K562 (cell line): ENCODE results near the gene FARSB. TPM values are rescaled to one million over a fixed set of nuclear protein-coding genes. Genes with fewer than 3 reads are reported as not detected.

Source experiments
- ATAC-seq: fragments of 200-7000 bp; cut with Tn5 transposase; 3 replicates; pipeline ENCODE4 v1.9.1; 2020; ENCODE audit warnings: moderate library complexity
- BruUV-seq: library from RNA; stranded (reverse); fragments of 400-500 nt; replicated peaks from 2 replicates; lab custom pipeline; 2021; lab: Mats Ljungman, UMichigan
- CTCF ChIA-PET: fragments of 300-600 bp; formaldehyde crosslinking; extraction: SDS; loops from one replicate; lab custom pipeline; 2021; ENCODE audit warnings: low intra/inter-chr PET ratio; lab: Yijun Ruan, JAX
- POLR2A ChIA-PET: fragments of 300-600, 350-650 bp; sonication (Branson Sonifier 250); formaldehyde crosslinking; extraction: SDS; loops from one replicate; lab custom pipeline; 2021; ENCODE audit warnings: antibody characterized with exemption, inconsistent platforms; lab: Yijun Ruan, JAX
- DNase-seq, 4 experiments: peaks; one replicate each; pipeline versions ENCODE4 v3.0.0 to v3.0.0-alpha.2; 2011 to 2018; ENCODE audit warnings: low spot score in 3 of 4, mixed read lengths in 3 of 4; ENCODE audit errors: extremely low read depth in 1 of 4
- FAIRE-seq: peaks from 2 replicates; lab custom pipeline; 2011; peaks lifted over from hg19 to GRCh38; lab: Jason Lieb, UNC
- H2AFZ ChIP-seq: 2 replicates; pipeline ENCODE4 v1.6.0; 2011; ENCODE audit warnings: low read depth, low read length, control low read depth, inconsistent platforms
- H3K27ac ChIP-seq: fragments of 200-600 bp; 3 replicates; pipeline ENCODE4 v1.8.0; 2011; ENCODE audit warnings: low read depth, mild to moderate bottlenecking, control low read depth, inconsistent platforms, low read length, moderate library complexity, mixed read lengths; ENCODE audit errors: extremely low read depth
- H3K27me3 ChIP-seq, 2 experiments: fragments of 300-600 bp in 1 of 2; 2 replicates in 1 of 2; 3 replicates in 1 of 2; pipeline versions ENCODE4 v1.6.0 to v1.8.0; 2011; ENCODE audit warnings: inconsistent platforms in 2 of 2, low read length in 2 of 2, mild to moderate bottlenecking in 1 of 2, mixed read lengths in 1 of 2, moderate library complexity in 1 of 2; ENCODE audit not compliant: control insufficient read depth in 2 of 2, insufficient read depth in 2 of 2
- H3K36me3 ChIP-seq: fragments of 300-600 bp; 3 replicates; pipeline ENCODE4 v1.8.0; 2011; ENCODE audit warnings: mild to moderate bottlenecking, low read length, inconsistent platforms; ENCODE audit not compliant: control insufficient read depth, insufficient read depth
- H3K4me1 ChIP-seq, 2 experiments: fragments of 200-600 bp in 1 of 2; replicated peaks in 1 of 2; 2 replicates in 1 of 2; 3 replicates in 1 of 2; pipeline versions ENCODE4 v1.5.1 to v1.8.0; 2011; ENCODE audit warnings: inconsistent platforms in 2 of 2, low read length in 2 of 2, mild to moderate bottlenecking in 1 of 2, mixed read lengths in 1 of 2, moderate library complexity in 1 of 2; ENCODE audit not compliant: control insufficient read depth in 2 of 2, insufficient read depth in 2 of 2
- H3K4me2 ChIP-seq: 2 replicates; pipeline ENCODE4 v1.6.1; 2011; ENCODE audit warnings: low read length, control low read depth, inconsistent platforms, mixed read lengths; ENCODE audit not compliant: insufficient read depth
- H3K4me3 ChIP-seq: fragments of 200-600 bp; sonication (generic), shearing (Covaris generic); 2 replicates; pipeline ENCODE4 v1.5.1; 2016; ENCODE audit warnings: control low read depth, inconsistent platforms
- H3K79me2 ChIP-seq: fragments of 200-600 bp; 3 replicates; pipeline ENCODE4 v1.8.0; 2011; ENCODE audit warnings: low read length, inconsistent platforms; ENCODE audit not compliant: control insufficient read depth, insufficient read depth
- H3K9ac ChIP-seq, 2 experiments: 2 replicates each; pipeline versions ENCODE4 v1.6.0 to v1.6.1; 2011; ENCODE audit warnings: low read depth in 2 of 2, low read length in 2 of 2, control low read depth in 1 of 2, inconsistent platforms in 1 of 2, mild to moderate bottlenecking in 1 of 2, mixed read lengths in 1 of 2; ENCODE audit not compliant: insufficient read depth in 1 of 2
- H3K9me1 ChIP-seq: one replicate; pipeline ENCODE4 v1.6.0; 2011; ENCODE audit warnings: inconsistent platforms, mild to moderate bottlenecking, low read length, moderate library complexity; ENCODE audit not compliant: control insufficient read depth, insufficient read depth
- H3K9me3 ChIP-seq: replicated peaks from 2 replicates; pipeline ENCODE4 v1.5.1; 2011; ENCODE audit warnings: low read depth, low read length, inconsistent platforms; ENCODE audit not compliant: control insufficient read depth, insufficient read depth
- H4K20me1 ChIP-seq: replicated peaks from 2 replicates; pipeline ENCODE4 v1.6.1; 2011; ENCODE audit warnings: low read length, inconsistent platforms, mixed read lengths; ENCODE audit not compliant: control insufficient read depth, insufficient read depth
- BRF1 ChIP-seq: IDR thresholded peaks from 3 replicates; pipeline ENCODE4 v1.6.1; 2011; ENCODE audit warnings: borderline replicate concordance, mild to moderate bottlenecking; ENCODE audit not compliant: insufficient read length; ENCODE audit errors: extremely low read depth
- DACH1 ChIP-seq: fragments of 450-650 bp; IDR thresholded peaks from 2 replicates; pipeline ENCODE4 v1.6.1; 2018; ENCODE audit not compliant: partially characterized antibody
- NR4A1 ChIP-seq, 2 experiments: fragments of 250-450 bp in 1 of 2; fragments of 450-650 bp in 1 of 2; sonication (Bioruptor Pico) in 1 of 2; IDR thresholded peaks; 2 replicates each; pipeline versions ENCODE4 v1.4.0 to v1.6.1; 2016 to 2020; ENCODE audit warnings: mild to moderate bottlenecking in 2 of 2, missing compliant biosample characterization in 1 of 2, missing genetic modification characterization in 1 of 2, moderate library complexity in 1 of 2
- OTX1 ChIP-seq: fragments of 450-650 bp; formaldehyde crosslinking; IDR thresholded peaks from 2 replicates; pipeline ENCODE4 v1.4.0; 2022; ENCODE audit warnings: mild to moderate bottlenecking
- ZNF12 ChIP-seq: sonication (generic); formaldehyde crosslinking; IDR thresholded peaks from 2 replicates; pipeline ENCODE4 v1.4.0; 2020; ENCODE audit warnings: mild to moderate bottlenecking, missing genetic modification reagents
- WGBS: fragments of 100-300 bp; shearing (Covaris generic); methylation state at CpG from one replicate; pipeline ENCODE4 v1.1.6; 2016; ENCODE audit warnings: low coverage, mixed read lengths; ENCODE audit not compliant: insufficient coverage; ENCODE audit errors: missing lambda C conversion rate; 5-methylcytosine and 5-hydroxymethylcytosine counted together
- in situ Hi-C: fragments of 300-500 bp; cut with MboI; formaldehyde crosslinking; loops from 4 replicates; pipeline ENCODE4 v1.15.0; 2018; ENCODE audit warnings: inconsistent platforms, mixed read lengths
- intact Hi-C: fragments of 100-400 bp; cut with micrococcal nuclease; formaldehyde crosslinking; loops from 2 replicates; pipeline ENCODE4 v1.14.2; 2022
- polyA plus RNA-seq, 8 experiments: library from polyadenylated mRNA; depleted of rRNA in 4 of 8; stranded (reverse) in 5 of 8; unstranded in 3 of 8; fragments of >200 nt; fragmentation: Nextera tagmentation in 2 of 8; fragmentation: Illumina TruSeq in 1 of 8; extraction: Ambion mirVana in 2 of 8; extraction: Trizol in 1 of 8; gene quantifications; 2 replicates each; pipeline versions ENCODE4 v1.2.1 to v1.2.3, GENCODE V29; 2011 to 2014; ENCODE audit warnings: inconsistent platforms in 1 of 8, missing spikeins in 1 of 8
- total RNA-seq, 7 experiments: library from RNA; depleted of rRNA in 6 of 7; stranded (reverse); fragments of >200 nt in 6 of 7; fragmentation: Illumina TruSeq in 2 of 7; extraction: Trizol in 2 of 7; gene quantifications; 2 replicates each; pipeline versions ENCODE4 v1.2.1 to v1.2.3, GENCODE V29; 2011 to 2021; ENCODE audit warnings: low replicate concordance in 1 of 7
- TF ChIP-seq, protein P1 (sequence below): fragments of 450-650 bp; formaldehyde crosslinking; IDR thresholded peaks from 2 replicates; pipeline ENCODE4 v1.4.0; 2020; ENCODE audit warnings: mild to moderate bottlenecking, moderate library complexity
- TF ChIP-seq, protein P2 (sequence below): fragments of 200-400 bp; formaldehyde crosslinking; IDR thresholded peaks from 2 replicates; pipeline ENCODE4 v1.6.1; 2017; ENCODE audit warnings: mild to moderate bottlenecking, low read depth, low read length, moderate library complexity

Gene FARSB
- total and polyA plus RNA-seq, 9 of the 15 experiments (the other 6 are each of a cell fraction or from before 2014, with no cell fraction given) = 26.6 to 171 (median 55.7) TPM

DNA sequence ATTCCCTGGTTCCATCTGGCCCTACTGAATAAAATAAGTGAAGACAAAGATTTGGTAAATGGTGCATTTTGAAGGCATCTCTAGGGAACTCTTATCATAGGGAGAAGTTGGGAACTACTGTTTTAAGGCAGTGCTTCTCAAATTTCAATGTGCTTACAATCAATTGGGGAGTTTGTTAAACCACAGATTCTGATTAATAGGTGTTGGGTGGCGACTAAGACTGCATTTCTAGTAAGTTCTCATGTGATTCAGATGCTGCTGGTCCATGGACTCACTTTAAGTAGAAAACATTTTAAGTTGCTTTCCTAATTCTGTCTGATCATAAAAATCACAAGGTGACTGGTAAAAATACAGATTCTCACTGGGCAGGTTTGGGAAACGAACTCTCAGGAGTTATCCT is 14.6 kb downstream of the FARSB start (continued):
- TF ChIP-seq, protein P1, sequence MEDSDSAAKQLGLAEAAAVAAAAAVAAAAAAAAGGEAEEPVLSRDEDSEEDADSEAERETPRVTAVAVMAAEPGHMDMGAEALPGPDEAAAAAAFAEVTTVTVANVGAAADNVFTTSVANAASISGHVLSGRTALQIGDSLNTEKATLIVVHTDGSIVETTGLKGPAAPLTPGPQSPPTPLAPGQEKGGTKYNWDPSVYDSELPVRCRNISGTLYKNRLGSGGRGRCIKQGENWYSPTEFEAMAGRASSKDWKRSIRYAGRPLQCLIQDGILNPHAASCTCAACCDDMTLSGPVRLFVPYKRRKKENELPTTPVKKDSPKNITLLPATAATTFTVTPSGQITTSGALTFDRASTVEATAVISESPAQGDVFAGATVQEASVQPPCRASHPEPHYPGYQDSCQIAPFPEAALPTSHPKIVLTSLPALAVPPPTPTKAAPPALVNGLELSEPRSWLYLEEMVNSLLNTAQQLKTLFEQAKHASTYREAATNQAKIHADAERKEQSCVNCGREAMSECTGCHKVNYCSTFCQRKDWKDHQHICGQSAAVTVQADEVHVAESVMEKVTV (CRISPR knock-in tag) = no peak
- TF ChIP-seq, protein P2, sequence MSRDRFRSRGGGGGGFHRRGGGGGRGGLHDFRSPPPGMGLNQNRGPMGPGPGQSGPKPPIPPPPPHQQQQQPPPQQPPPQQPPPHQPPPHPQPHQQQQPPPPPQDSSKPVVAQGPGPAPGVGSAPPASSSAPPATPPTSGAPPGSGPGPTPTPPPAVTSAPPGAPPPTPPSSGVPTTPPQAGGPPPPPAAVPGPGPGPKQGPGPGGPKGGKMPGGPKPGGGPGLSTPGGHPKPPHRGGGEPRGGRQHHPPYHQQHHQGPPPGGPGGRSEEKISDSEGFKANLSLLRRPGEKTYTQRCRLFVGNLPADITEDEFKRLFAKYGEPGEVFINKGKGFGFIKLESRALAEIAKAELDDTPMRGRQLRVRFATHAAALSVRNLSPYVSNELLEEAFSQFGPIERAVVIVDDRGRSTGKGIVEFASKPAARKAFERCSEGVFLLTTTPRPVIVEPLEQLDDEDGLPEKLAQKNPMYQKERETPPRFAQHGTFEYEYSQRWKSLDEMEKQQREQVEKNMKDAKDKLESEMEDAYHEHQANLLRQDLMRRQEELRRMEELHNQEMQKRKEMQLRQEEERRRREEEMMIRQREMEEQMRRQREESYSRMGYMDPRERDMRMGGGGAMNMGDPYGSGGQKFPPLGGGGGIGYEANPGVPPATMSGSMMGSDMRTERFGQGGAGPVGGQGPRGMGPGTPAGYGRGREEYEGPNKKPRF = no peak
- TF ChIP-seq, all 486 proteins: peak for 0

DNA sequence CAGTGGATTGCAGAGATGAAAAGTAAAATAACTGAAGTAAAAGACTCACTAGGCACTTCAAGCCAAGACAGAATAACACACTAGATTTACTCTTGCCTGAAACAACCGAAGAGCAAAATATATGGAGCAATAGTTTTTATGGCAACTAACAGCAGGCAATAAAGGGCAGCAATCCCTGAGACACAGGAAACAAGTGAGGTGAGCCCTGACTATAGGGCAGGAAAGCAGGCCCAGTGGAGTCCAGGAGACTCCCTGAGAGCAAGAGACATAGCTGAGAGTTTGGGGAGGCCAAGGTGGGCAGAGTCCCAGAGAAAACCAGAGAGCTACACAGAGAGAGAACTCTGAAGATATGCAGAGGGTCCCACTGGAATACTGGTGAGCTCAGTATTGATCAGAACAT is 18.8 kb downstream of the FARSB start:
- Histone ChIP-seq H3K27me3 (no peaks in the 10 kb centered on the region), H3K4me1 (no peaks in the 10 kb centered on the region), H3K9me3 (no peaks in the 10 kb centered on the region), H3K9ac (no peak overlapping the region), H4K20me1 (no peaks in the 10 kb centered on the region), H3K27ac (no peak overlapping the region), H3K4me2 (no peak overlapping the region), H3K9me1 (no peaks in the 10 kb centered on the region), H3K36me3 (peaks cover 84% of the 10 kb centered on the region), H3K4me3 (no peak overlapping the region), H3K79me2 (no peaks in the 10 kb centered on the region; the same call in 2 of the 3 replicates), H2AFZ (no peak overlapping the region)
- in situ Hi-C loops = no loop called here
- POLR2A ChIA-PET = interaction anchor here (1.2 kb wide), 1 partner anchor 9 kb away, joined by 4 read pairs; no protein-coding TSS in a partner anchor
- BruUV-seq = no TSS peak
- WGBS = 90% methylated on average over 1 of the region's 1 CpG
- CTCF ChIA-PET = no interaction called here
- intact Hi-C loops = no loop called here
- DNase-seq = no peak
- FAIRE-seq = no peak
- no peak for ATAC-seq
- TF ChIP-seq OTX1 (CRISPR knock-in tag) (no peak), DACH1 (no peak), NR4A1 (CRISPR knock-in tag; IDR thresholded peaks at IDR 0.05) (no peak), NR4A1 (tag; IDR thresholded peaks at IDR 0.05) (no peak), BRF1 (no peak), ZNF12 (CRISPR knock-in tag) (no peak)
